Parathyroid adenoma (tissue), 2 donors: ENCODE measurements around the gene METTL25B.

Experiments
- H2AFZ ChIP-seq: fragments of 300-600 bp; sonication (generic); one replicate; pipeline ENCODE4 v1.7.0; 2017; ENCODE audit warnings: antibody characterized with exemption, mild to moderate bottlenecking
- H3K27ac ChIP-seq: fragments of 300-600 bp; sonication (generic); one replicate; pipeline ENCODE4 v1.7.0; 2017
- H3K27me3 ChIP-seq: fragments of 300-600 bp; sonication (generic); one replicate; pipeline ENCODE4 v1.7.0; 2017; ENCODE audit warnings: low read length; ENCODE audit not compliant: control insufficient read depth, insufficient read depth
- H3K36me3 ChIP-seq: fragments of 300-600 bp; sonication (generic); one replicate; pipeline ENCODE4 v1.7.0; 2017; ENCODE audit warnings: low read length; ENCODE audit not compliant: control insufficient read depth, insufficient read depth
- H3K4me1 ChIP-seq: fragments of 300-600 bp; sonication (generic); one replicate; pipeline ENCODE4 v1.7.0; 2017; ENCODE audit warnings: control low read depth
- H3K4me2 ChIP-seq: fragments of 300-600 bp; sonication (generic); one replicate; pipeline ENCODE4 v1.7.0; 2017; ENCODE audit warnings: low read length
- H3K4me3 ChIP-seq: fragments of 300-600 bp; sonication (generic); one replicate; pipeline ENCODE4 v1.7.0; 2017; ENCODE audit warnings: low read depth, low read length
- H3K79me2 ChIP-seq: fragments of 300-600 bp; sonication (generic); one replicate; pipeline ENCODE4 v1.7.0; 2017; ENCODE audit warnings: control low read depth
- H3K9ac ChIP-seq: fragments of 300-600 bp; sonication (generic); one replicate; pipeline ENCODE4 v1.7.0; 2017; ENCODE audit warnings: mild to moderate bottlenecking
- H3K9me3 ChIP-seq: fragments of 300-600 bp; sonication (generic); one replicate; pipeline ENCODE4 v1.7.0; 2017; ENCODE audit warnings: low read length; ENCODE audit not compliant: control insufficient read depth
- CTCF ChIP-seq: fragments of 300-600 bp; sonication (generic); IDR thresholded peaks from one replicate; pipeline ENCODE4 v1.7.0; 2017; ENCODE audit warnings: antibody characterized with exemption, mild to moderate bottlenecking
- donor health status: primary hyperparathyroidism.

METTL25B gene

GRCh38 chr1:156691191-156691590, 37.1 kb upstream of the METTL25B start:
- Histone ChIP-seq H3K27ac (peak overlapping the region; percentile 85), H3K27me3 (no peaks in the 10 kb centered on the region), H3K4me1 (peaks cover 17% of the 10 kb centered on the region), H3K4me3 (no peak overlapping the region), H3K9me3 (no peaks in the 10 kb centered on the region), H2AFZ (peak overlapping the region; percentile 68), H3K4me2 (no peak overlapping the region), H3K79me2 (no peaks in the 10 kb centered on the region), H3K36me3 (no peaks in the 10 kb centered on the region), H3K9ac (no peak overlapping the region)
- TF ChIP-seq CTCF, result no peak

DNA sequence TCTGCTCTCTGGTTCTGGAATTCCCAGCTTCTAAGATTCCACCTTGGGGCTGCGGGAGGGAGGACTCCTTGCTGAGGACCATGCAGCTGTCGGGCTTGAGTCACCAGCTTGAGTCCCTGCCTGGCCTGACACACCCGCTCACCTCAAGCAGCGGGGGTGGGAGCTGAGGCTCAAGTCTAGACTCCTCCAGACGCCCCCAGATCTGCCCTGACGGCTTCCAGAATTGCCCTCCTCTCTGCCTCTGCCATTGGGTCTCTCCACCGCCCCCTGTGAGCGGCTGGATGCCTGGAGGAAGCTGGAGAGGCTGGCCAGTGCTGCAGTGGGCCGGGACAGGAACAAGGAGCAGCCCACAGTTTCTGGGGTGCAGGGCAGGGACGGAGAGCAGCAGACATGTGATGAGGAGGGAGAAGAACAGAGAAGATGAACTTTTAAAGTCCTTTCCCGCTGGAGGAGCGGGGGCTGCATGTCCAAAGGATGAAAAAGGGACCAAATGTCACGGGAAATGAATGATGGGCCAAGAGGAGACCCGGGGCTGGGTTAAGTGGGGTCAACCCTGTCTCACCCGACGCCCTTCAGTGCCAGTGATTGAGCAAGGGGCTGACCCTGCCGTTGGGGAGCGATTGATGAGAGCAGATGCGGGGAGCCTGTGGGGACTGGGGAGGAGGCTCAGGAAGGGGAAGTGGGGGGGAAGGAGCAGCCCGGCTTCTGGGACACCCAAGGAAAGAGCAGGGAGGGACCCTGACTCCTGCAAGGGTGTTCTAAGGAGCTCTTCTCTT, 36.4 kb upstream of the METTL25B start:
- H3K27me3 ChIP-seq, result no peaks in the 10 kb centered on the region
- TF ChIP-seq CTCF, result no peak
- no peaks in the 10 kb centered on the region for H3K9me3 ChIP-seq
- no peak overlapping the region for H3K4me3 ChIP-seq
- no peaks in the 10 kb centered on the region for H3K36me3 ChIP-seq
- no peak overlapping the region for H3K9ac ChIP-seq
- peak overlapping the region; percentile 50 for H3K4me2 ChIP-seq
- H3K4me1 ChIP-seq, result peaks cover 17% of the 10 kb centered on the region
- peak overlapping the region; percentile 85 for H3K27ac ChIP-seq
- peak overlapping the region; percentile 68 for H2AFZ ChIP-seq
- H3K79me2 ChIP-seq, result no peaks in the 10 kb centered on the region

DNA sequence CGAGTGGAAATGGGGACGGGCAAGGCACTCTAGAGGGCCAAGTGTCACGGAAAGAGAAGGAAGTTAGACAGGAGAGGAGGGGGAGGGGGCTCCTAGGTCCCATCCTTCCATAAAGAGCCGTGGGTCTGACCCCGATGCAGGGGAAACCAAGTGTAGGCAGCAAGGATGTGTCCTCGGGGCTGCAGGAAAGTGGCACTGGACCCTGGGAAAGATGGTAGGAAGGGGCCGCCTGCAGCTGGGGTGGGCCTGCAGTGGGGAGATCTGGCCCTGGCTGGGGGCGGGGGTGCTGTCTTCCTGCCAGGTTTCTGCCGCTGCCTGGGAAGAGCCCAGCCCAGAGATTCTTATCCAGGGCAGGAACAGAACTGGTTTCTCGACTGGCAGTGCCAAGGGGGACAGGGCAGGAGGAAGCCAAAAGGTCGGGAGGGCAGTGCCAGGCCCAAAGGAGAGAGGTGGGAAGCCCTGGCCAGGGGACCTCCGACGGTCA, 35.8 kb upstream of the METTL25B start:
- H3K79me2 ChIP-seq, result no peaks in the 10 kb centered on the region
- peak overlapping the region; percentile 85 for H3K27ac ChIP-seq
- H3K4me2 ChIP-seq, result peak overlapping the region; percentile 50
- no peaks in the 10 kb centered on the region for H3K36me3 ChIP-seq
- no peak for TF ChIP-seq CTCF
- H3K4me1 ChIP-seq, result peaks cover 20% of the 10 kb centered on the region
- H3K9ac ChIP-seq, result no peak overlapping the region
- no peaks in the 10 kb centered on the region for H3K27me3 ChIP-seq
- peak overlapping the region; percentile 17 for H3K4me3 ChIP-seq
- H2AFZ ChIP-seq, result peak overlapping the region; percentile 68
- no peaks in the 10 kb centered on the region for H3K9me3 ChIP-seq

GRCh38 chr1:156692925-156693847, 35.1 kb upstream of the METTL25B start:
- peak overlapping the region; percentile 17 for H3K4me3 ChIP-seq
- peak overlapping the region; percentile 61 for H2AFZ ChIP-seq
- no peaks in the 10 kb centered on the region for H3K27me3 ChIP-seq
- no peaks in the 10 kb centered on the region for H3K36me3 ChIP-seq
- no peak overlapping the region for H3K9ac ChIP-seq
- peaks cover 22% of the 10 kb centered on the region for H3K4me1 ChIP-seq
- H3K79me2 ChIP-seq, result no peaks in the 10 kb centered on the region
- H3K27ac ChIP-seq, result peak overlapping the region; percentile 85
- peak overlapping the region; percentile 50 for H3K4me2 ChIP-seq
- no peaks in the 10 kb centered on the region for H3K9me3 ChIP-seq
- TF ChIP-seq CTCF, result no peak
